Uterus (tissue), 2 donors: ENCODE measurements around the gene SLC29A2.

Experiments used
- POLR2A ChIP-seq, 2 donors: fragments of 450-650 bp; IDR thresholded peaks; one replicate each; pipeline ENCODE4 v1.6.1; 2016; ENCODE audit warnings: antibody characterized with exemption in 2 of 2, mild to moderate bottlenecking in 1 of 2, moderate library complexity in 1 of 2
- TF ChIP-seq, protein P1 (sequence below), 4 experiments: fragments of 200-600 bp in 2 of 4; fragments of 450-650 bp in 2 of 4; sonication (generic) in 2 of 4; IDR thresholded peaks; one replicate each; pipeline ENCODE4 v1.5.1; 2016 to 2019; ENCODE audit warnings: antibody characterized with exemption in 4 of 4, mild to moderate bottlenecking in 2 of 4, moderate library complexity in 1 of 4

DNA sequence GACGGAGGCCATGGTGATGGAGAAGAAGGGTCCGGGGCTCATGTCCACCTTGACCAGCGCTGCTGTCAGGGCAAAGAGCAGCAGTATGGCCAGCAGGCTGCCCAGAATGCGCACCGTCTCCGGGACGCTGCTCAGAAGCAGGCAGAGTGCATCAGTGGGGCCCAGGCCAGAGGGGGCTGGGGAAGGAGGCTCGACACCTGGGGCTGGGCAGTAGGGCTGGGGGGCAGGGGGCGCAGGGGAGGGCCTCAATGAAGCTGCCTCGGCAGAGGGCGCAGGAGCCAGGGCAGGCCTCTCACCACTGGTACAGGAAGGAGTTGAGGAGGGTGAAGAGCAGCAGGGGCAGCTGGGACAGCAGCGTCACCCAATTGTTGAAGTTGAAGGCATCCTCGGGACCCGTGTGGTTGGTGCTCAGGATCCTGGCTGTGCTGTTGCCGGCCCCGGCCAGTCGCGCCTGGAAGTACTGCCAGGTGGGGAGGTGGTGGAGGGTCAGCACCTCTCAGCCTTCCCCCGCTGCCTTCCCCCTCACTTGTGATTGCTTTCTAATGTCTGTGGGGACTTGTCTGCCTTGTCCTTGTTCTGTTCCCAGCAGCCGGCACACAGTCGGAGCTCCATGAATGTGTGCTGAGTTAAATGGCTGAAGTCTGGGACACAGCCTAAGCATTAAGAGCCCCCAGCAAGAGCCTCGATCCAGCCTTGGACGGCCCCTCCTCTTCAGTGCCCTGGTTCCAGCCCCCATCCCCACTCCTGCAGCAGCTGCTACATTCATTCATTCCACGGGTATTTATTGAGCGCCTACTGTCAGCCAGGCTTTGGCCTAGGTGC lies 2.3 kb downstream of the SLC29A2 start:
- TF ChIP-seq, protein P1, sequence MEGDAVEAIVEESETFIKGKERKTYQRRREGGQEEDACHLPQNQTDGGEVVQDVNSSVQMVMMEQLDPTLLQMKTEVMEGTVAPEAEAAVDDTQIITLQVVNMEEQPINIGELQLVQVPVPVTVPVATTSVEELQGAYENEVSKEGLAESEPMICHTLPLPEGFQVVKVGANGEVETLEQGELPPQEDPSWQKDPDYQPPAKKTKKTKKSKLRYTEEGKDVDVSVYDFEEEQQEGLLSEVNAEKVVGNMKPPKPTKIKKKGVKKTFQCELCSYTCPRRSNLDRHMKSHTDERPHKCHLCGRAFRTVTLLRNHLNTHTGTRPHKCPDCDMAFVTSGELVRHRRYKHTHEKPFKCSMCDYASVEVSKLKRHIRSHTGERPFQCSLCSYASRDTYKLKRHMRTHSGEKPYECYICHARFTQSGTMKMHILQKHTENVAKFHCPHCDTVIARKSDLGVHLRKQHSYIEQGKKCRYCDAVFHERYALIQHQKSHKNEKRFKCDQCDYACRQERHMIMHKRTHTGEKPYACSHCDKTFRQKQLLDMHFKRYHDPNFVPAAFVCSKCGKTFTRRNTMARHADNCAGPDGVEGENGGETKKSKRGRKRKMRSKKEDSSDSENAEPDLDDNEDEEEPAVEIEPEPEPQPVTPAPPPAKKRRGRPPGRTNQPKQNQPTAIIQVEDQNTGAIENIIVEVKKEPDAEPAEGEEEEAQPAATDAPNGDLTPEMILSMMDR (IDR thresholded peaks at IDR 0.05), result no peak
- no peak for TF ChIP-seq POLR2A (IDR thresholded peaks at IDR 0.05)
